MM.1S (cell line): ENCODE measurements around the gene PTPN3.
"Not testable (repeated sequence)": the region's sequence is repeated elsewhere in the genome, so short reads cannot be mapped to it uniquely, and the experiment has no call there.

ENCODE experiments used
- DNase-seq: peaks from one replicate; pipeline ENCODE4 v3.0.0-alpha.2; 2015
- H2AFZ ChIP-seq: fragments of 300-600 bp; sonication (generic); 2 replicates; pipeline ENCODE4 v1.6.0; 2016; ENCODE audit warnings: antibody characterized with exemption, low read length
- H3F3A ChIP-seq: fragments of 300-600 bp; sonication (generic); 2 replicates; pipeline ENCODE4 v1.6.1; 2016; ENCODE audit warnings: mild to moderate bottlenecking, antibody characterized with exemption, low read length, moderate library complexity, mixed read lengths; ENCODE audit not compliant: insufficient read depth
- H3K27ac ChIP-seq: fragments of 300-600 bp; sonication (generic); 2 replicates; pipeline ENCODE4 v1.5.1; 2016; ENCODE audit warnings: mild to moderate bottlenecking, low read length
- H3K27me3 ChIP-seq: fragments of 300-600 bp; sonication (generic); replicated peaks from 2 replicates; pipeline ENCODE4 v1.6.0; 2016; ENCODE audit warnings: low read length; ENCODE audit not compliant: insufficient read depth
- H3K36me3 ChIP-seq: fragments of 300-600 bp; sonication (generic); replicated peaks from 2 replicates; pipeline ENCODE4 v1.6.1; 2016; ENCODE audit warnings: mild to moderate bottlenecking, low read length, mixed read lengths; ENCODE audit not compliant: insufficient read depth
- H3K4me1 ChIP-seq: fragments of 300-600 bp; sonication (generic); 2 replicates; pipeline ENCODE4 v1.6.1; 2016; ENCODE audit warnings: low read length, mixed read lengths
- H3K4me2 ChIP-seq: fragments of 300-600 bp; sonication (generic); 2 replicates; pipeline ENCODE4 v1.6.0; 2016; ENCODE audit warnings: low read depth, low read length
- H3K4me3 ChIP-seq: fragments of 300-600 bp; sonication (generic); 2 replicates; pipeline ENCODE4 v1.5.1; 2016; ENCODE audit warnings: low read length, mixed read lengths
- H3K79me2 ChIP-seq: fragments of 300-600 bp; sonication (generic); 2 replicates; pipeline ENCODE4 v1.6.1; 2016; ENCODE audit warnings: mixed run types, low read length, mixed read lengths
- H3K9ac ChIP-seq: fragments of 300-600 bp; sonication (generic); 2 replicates; pipeline ENCODE4 v1.6.1; 2016; ENCODE audit warnings: low read length, mixed read lengths
- H3K9me2 ChIP-seq: fragments of 300-600 bp; sonication (generic); replicated peaks from 2 replicates; pipeline ENCODE4 v1.6.1; 2016; ENCODE audit warnings: mild to moderate bottlenecking, low read length, mixed read lengths; ENCODE audit not compliant: insufficient read depth
- H3K9me3 ChIP-seq: fragments of 300-600 bp; sonication (generic); replicated peaks from 2 replicates; pipeline ENCODE4 v1.6.1; 2016; ENCODE audit warnings: mild to moderate bottlenecking, low read length, mixed read lengths; ENCODE audit not compliant: insufficient read depth
- H4K20me1 ChIP-seq: fragments of 300-600 bp; sonication (generic); 2 replicates; pipeline ENCODE4 v1.6.1; 2016; ENCODE audit warnings: mild to moderate bottlenecking, low read length, moderate library complexity, mixed read lengths; ENCODE audit not compliant: insufficient read depth
- EZH2 ChIP-seq: fragments of 300-600 bp; sonication (generic); optimal IDR thresholded peaks from 2 replicates; pipeline ENCODE3; 2017; ENCODE audit warnings: low read depth, mild to moderate bottlenecking, antibody characterized with exemption, low read length, mixed read lengths
- EZH2phosphoT487 ChIP-seq: fragments of 300-600 bp; sonication (generic); IDR thresholded peaks from 2 replicates; pipeline ENCODE4 v1.6.1; 2018; ENCODE audit warnings: antibody characterized with exemption, low read length
- TF ChIP-seq, protein P1 (sequence below): fragments of 300-600 bp; sonication (generic); IDR thresholded peaks from 2 replicates; pipeline ENCODE4 v1.5.1; 2016; ENCODE audit warnings: antibody characterized with exemption, low read length, mixed read lengths

The PTPN3 gene

DNA sequence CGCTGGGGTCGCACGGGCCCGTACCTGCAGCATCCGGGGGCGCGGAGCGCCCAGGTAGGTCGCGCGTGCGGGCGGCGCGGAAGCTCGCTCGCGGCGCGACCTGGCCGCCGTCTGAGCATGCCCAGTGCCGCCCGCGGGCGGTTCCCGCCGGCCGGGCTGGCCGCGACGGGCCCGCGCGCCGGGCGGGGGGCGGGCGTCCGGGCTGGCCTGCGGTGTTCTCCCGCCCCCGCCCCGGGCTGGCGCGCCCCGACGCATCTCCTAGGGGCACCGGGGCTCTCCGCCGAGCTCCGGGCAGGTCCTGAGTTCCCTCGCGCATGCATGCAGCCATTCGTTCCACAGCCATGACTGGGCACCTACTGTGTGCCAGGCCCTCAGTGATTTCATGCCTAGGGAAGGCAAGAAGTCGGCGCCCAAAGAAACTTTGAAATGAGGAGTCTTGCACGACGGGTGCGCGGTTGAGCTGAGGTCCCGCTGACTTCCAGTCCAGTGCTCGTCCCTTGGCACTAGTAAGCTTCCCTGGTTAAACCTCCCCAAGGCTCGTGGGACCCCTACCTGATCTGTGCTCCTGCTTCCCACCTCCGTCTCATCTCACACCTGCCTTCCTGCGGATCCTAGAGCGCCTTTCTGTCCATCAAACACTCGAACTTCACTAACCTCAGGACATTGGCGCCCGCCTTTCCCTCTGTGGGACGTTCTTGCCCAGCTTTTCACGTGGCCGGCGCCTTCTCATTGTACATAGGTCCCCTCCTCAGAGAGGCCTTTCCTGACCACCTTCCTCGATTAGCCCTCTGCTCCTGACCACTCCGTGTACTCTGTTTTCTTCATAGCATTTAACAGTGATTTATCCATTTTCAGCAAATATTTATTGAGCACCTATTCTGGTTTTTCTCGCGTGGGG, at the start of gene PTPN3:
TSS of gene PTPN3 (minus strand) at position 113 of the 898 bp plus-strand sequence. CDS start 34,873 bp downstream, outside the sequence.
- Histone ChIP-seq H3K4me1 (0 out of 2 replicates have a peak, but pooled peaks cover 4% of the 10 kb centered on the region), H3K4me3 (peak within 1 kb of the TSS; percentile 63), H3K36me3 (no peaks in the 10 kb centered on the region), H3F3A (no peaks in the 10 kb centered on the region), H2AFZ (peak within 1 kb of the TSS; percentile 62), H3K27ac (no peak within 1 kb of the TSS), H3K4me2 (peak within 1 kb of the TSS; percentile 81), H4K20me1 (no peaks in the 10 kb centered on the region), H3K9me3 (no peaks in the 10 kb centered on the region), H3K9me2 (no peaks in the 10 kb centered on the region), H3K9ac (peak within 1 kb of the TSS; percentile 49; the same call in 1 of the 2 replicates), H3K79me2 (0 out of 2 replicates have a peak, but pooled peaks cover 5% of the 10 kb centered on the region), H3K27me3 (peaks cover 10% of the 10 kb centered on the region; the same call in 1 of the 2 replicates)
- TF ChIP-seq EZH2 (no peak), EZH2phosphoT487 (no peak)
- TF ChIP-seq, protein P1, sequence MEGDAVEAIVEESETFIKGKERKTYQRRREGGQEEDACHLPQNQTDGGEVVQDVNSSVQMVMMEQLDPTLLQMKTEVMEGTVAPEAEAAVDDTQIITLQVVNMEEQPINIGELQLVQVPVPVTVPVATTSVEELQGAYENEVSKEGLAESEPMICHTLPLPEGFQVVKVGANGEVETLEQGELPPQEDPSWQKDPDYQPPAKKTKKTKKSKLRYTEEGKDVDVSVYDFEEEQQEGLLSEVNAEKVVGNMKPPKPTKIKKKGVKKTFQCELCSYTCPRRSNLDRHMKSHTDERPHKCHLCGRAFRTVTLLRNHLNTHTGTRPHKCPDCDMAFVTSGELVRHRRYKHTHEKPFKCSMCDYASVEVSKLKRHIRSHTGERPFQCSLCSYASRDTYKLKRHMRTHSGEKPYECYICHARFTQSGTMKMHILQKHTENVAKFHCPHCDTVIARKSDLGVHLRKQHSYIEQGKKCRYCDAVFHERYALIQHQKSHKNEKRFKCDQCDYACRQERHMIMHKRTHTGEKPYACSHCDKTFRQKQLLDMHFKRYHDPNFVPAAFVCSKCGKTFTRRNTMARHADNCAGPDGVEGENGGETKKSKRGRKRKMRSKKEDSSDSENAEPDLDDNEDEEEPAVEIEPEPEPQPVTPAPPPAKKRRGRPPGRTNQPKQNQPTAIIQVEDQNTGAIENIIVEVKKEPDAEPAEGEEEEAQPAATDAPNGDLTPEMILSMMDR = no peak
- peak; percentile 36 for DNase-seq

DNA sequence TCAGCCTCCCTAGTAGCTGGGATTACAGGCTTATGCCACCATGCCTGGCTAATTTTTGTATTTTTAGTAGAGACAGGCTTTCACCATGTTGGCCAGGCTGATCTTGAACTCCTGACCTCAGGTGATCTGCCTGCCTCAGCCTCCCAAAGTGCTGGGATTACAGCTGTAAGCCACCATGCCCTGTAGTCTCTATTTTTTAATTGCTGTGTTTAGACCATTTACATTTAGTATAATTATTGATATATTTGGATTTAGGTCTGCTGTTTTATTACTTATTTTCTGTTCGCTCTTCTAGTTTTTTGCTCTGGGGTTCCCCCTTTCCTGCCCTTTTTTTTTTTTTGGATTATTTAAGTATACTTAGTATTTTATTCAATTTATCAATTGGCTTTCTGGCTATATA, 46.8 kb upstream of the PTPN3 start:
- not testable (repeated sequence) for H3K9ac ChIP-seq, H3K27me3 ChIP-seq, DNase-seq, H3K9me2 ChIP-seq, H3K4me2 ChIP-seq, H3K79me2 ChIP-seq, H3K4me3 ChIP-seq, H4K20me1 ChIP-seq, H3K36me3 ChIP-seq, H3F3A ChIP-seq, H3K27ac ChIP-seq, H2AFZ ChIP-seq, H3K9me3 ChIP-seq, H3K4me1 ChIP-seq

DNA sequence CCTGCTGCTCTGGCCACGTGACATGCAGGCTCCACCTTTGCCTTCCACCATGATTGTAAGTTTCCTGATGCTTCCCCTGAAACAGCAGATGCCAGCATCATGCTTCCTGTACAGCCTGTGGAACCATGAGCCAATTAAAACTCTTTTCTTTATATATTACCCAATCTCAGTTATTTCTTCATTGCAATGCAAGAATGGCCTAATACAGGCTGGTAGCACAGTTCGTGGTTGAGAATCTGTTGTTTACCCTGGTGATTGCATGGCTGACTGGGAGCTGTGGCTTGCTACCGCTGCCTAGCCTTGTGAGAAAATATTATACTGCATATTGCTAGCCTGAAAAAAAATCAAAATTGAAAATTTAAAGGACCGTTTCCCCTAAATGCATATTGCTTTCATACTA, 44.8 kb upstream of the PTPN3 start:
- Histone ChIP-seq H3K4me1 (no peaks in the 10 kb centered on the region), H3F3A (no peaks in the 10 kb centered on the region), H3K4me2 (no peak overlapping the region), H3K27me3 (no peaks in the 10 kb centered on the region), H3K9ac (no peak overlapping the region), H3K9me2 (no peaks in the 10 kb centered on the region), H4K20me1 (no peaks in the 10 kb centered on the region), H3K79me2 (no peaks in the 10 kb centered on the region), H3K9me3 (no peaks in the 10 kb centered on the region), H3K27ac (no peak overlapping the region), H3K4me3 (no peak overlapping the region), H3K36me3 (no peaks in the 10 kb centered on the region), H2AFZ (no peak overlapping the region)
- TF ChIP-seq EZH2 = no peak
- TF ChIP-seq, protein P1 = no peak
- DNase-seq = no peak

GRCh38 chr9:109538346-109538745, 40.2 kb upstream of the PTPN3 start:
- Histone ChIP-seq H3K4me2 (no peak overlapping the region), H3K4me3 (no peak overlapping the region), H3F3A (no peaks in the 10 kb centered on the region), H3K4me1 (no peaks in the 10 kb centered on the region), H3K9me2 (no peaks in the 10 kb centered on the region), H3K9ac (no peak overlapping the region), H4K20me1 (no peaks in the 10 kb centered on the region), H3K27ac (no peak overlapping the region), H3K27me3 (no peaks in the 10 kb centered on the region), H3K79me2 (no peaks in the 10 kb centered on the region), H2AFZ (no peak overlapping the region), H3K36me3 (no peaks in the 10 kb centered on the region), H3K9me3 (no peaks in the 10 kb centered on the region)
- DNase-seq = no peak
- TF ChIP-seq EZH2 (no peak), EZH2phosphoT487 (no peak)
- TF ChIP-seq, protein P1 = no peak
